Measurements from ENCODE around the gene DPEP2NB. TPM values are rescaled to one million over a fixed set of nuclear protein-coding genes. Genes with fewer than 3 reads are reported as not detected.

DPEP2NB gene
- total RNA-seq, 2 experiments from 2014 or later: not detected

DNA sequence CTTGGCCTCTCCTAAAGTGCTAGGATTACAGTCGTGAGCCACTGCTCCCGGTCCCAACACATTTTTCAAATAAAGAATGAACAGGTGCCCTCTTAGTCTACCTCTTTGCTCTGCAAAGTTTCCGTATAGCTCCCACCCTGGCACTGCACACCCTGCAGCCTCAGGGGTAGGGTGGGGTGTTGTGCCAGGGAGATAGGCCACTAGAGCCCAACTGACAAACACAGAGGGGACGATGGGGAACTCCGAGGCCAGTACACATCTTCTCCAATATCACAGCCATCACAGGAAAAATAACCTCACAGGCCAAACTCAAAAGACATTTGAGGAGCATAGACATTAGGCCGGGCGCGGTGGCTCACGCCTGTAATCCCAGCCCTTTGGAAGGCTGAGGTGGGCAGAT lies 44.6 kb downstream of the DPEP2NB start:
- TF ChIP-seq, protein P1, sequence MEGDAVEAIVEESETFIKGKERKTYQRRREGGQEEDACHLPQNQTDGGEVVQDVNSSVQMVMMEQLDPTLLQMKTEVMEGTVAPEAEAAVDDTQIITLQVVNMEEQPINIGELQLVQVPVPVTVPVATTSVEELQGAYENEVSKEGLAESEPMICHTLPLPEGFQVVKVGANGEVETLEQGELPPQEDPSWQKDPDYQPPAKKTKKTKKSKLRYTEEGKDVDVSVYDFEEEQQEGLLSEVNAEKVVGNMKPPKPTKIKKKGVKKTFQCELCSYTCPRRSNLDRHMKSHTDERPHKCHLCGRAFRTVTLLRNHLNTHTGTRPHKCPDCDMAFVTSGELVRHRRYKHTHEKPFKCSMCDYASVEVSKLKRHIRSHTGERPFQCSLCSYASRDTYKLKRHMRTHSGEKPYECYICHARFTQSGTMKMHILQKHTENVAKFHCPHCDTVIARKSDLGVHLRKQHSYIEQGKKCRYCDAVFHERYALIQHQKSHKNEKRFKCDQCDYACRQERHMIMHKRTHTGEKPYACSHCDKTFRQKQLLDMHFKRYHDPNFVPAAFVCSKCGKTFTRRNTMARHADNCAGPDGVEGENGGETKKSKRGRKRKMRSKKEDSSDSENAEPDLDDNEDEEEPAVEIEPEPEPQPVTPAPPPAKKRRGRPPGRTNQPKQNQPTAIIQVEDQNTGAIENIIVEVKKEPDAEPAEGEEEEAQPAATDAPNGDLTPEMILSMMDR (IDR thresholded peaks at IDR 0.05): no peak
- POLR2A ChIA-PET: interaction anchor here (1.3 kb wide), 1 partner anchor 17 kb away, joined by 3 read pairs; no protein-coding TSS in a partner anchor

DNA sequence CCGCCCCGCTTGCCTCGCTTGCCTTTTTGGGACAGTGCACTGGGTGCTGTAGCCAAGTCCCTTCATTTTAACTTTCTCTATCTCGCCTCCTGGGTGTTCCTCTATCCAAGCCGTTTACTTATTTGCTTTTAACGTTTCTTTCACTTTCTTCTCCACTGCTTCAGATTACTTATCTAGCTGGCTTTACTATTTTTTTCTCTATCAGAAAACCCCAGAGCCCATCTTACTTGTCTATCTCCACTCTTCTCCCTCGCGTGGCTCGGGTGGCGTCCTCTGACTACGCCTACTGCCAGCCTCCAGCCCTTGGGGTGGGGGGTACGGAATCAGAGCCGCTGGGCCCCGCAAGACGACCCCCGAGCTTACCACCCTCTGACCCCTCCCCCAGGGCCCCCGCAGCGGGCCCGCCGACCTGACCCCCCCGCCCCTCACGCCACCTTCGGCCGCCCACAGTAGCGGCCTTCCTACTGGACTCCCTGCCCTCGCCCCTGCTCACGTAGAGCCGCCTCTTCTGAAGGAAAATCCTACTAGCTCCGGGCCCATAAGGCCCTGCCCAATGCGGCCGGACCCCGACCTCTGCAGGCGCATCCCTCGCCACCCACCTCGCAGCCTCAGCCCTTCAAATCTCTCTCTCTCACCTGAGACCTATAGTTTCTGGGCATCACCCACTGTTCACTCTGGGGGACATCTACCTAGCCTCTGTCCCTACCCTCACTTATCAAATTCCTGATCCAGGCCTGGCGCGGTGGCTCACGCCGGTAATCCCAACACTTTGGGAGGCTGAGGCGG lies 46.3 kb downstream of the DPEP2NB start:
- intact Hi-C loops (cut with micrococcal nuclease): no loop called here
- Mint-ChIP-seq H3K27me3 (no peaks in the 10 kb centered on the region), H3K9me3 (no peaks in the 10 kb centered on the region), H3K4me1 (ENCODE audit: low read depth) (peaks cover 18% of the 10 kb centered on the region), H3K4me3 (peak overlapping the region; percentile 95), H3K36me3 (ENCODE audit: low read depth) (peaks cover 1% of the 10 kb centered on the region), H3K27ac (peak overlapping the region; percentile 90)
- CTCF ChIA-PET: interaction anchor here (1.0 to 1.8 kb wide), 4 partner anchors 11 to 71 kb away, joined by 3 to 11 read pairs (median 5); partner anchors contain the start of gene DPEP3
- TF ChIP-seq, protein P1 (IDR thresholded peaks at IDR 0.05): no peak
- no peak for DNase-seq
- POLR2A ChIA-PET: interaction anchor here (0.6 to 2.0 kb wide), 6 partner anchors 15 to 136 kb away, joined by 3 to 7 read pairs (median 4); no protein-coding TSS in a partner anchor
- ATAC-seq: no peak

More for the DNA sequence above, 44.6 kb downstream of the DPEP2NB start:
- ATAC-seq (no peak), DNase-seq (no peak)
- intact Hi-C loops (cut with micrococcal nuclease): no loop called here
- peaks cover 18% of the 10 kb centered on the region for H3K4me1 Mint-ChIP-seq (ENCODE audit: low read depth)
- CTCF ChIA-PET: no interaction called here
- H3K27ac Mint-ChIP-seq: no peak overlapping the region
- no peaks in the 10 kb centered on the region for H3K27me3 Mint-ChIP-seq
- H3K4me3 Mint-ChIP-seq: no peak overlapping the region
- H3K9me3 Mint-ChIP-seq: no peaks in the 10 kb centered on the region
- H3K36me3 Mint-ChIP-seq (ENCODE audit: low read depth): peaks cover 1% of the 10 kb centered on the region

DNA sequence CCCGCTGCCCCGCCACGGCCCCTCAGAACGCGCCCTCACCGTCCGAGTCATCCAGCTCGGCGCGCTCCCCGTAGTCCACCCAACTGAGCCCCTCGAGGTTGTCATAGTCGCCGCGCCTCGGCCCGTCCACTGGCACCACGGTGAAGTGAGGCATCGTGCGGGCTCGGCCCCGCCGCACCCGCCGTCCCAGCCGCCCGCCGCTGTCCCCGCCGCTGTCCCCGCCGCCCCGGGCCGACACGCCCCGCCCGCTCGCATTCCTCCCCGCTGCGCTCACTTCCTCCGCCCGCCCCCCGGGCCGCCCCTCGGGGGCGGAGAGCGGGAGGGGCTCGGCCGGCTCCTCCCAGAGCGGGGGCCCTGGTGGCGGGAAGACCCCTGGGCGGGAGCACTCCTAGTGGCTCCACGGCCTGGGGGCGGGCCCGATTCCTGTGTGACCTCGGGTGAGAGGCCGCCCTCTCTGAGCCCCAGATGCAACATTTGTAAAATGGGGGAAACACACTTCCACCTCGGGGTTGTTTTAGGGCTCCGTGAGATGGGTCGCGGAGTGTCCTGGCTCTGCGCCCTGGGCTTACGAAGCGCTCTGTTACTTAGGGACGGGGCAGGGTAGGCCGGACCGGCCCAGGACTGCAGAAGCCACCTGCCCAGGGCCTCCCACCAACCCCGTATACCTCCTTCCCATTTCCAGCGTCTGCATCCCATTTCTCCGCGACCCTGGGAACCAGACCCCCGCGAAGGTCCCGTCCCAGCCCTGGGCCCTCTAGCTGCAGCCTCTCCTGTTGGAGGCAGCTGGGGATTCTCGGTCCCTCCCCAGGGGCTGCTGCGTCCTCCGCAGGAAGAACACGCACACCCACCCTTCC lies 47.1 kb downstream of the DPEP2NB start, which contains the start of gene SLC12A4:
TSS of gene SLC12A4 (minus strand) at position 238 of the 854 bp plus-strand sequence. CDS start at position 154, 84 bp downstream.
- Mint-ChIP-seq H3K4me3 (peak within 1 kb of the TSS; percentile 95), H3K4me1 (ENCODE audit: low read depth) (peaks cover 18% of the 10 kb centered on the region), H3K27me3 (no peaks in the 10 kb centered on the region), H3K27ac (peak within 1 kb of the TSS; percentile 93), H3K9me3 (no peaks in the 10 kb centered on the region), H3K36me3 (ENCODE audit: low read depth) (peaks cover 1% of the 10 kb centered on the region)
- ChIA-PET POLR2A (interaction anchor here (0.6 to 2.0 kb wide), 8 partner anchors 15 to 135 kb away, joined by 3 to 7 read pairs (median 4); partner anchors contain the start of genes DDX28 and DUS2), CTCF (interaction anchor here (1.0 to 1.8 kb wide), 5 partner anchors 12 to 152 kb away, joined by 3 to 11 read pairs (median 4); partner anchors contain the start of gene DPEP3)
- TF ChIP-seq, protein P1 (IDR thresholded peaks at IDR 0.05): no peak
- ATAC-seq: peak; percentile 92
- DNase-seq: peak; percentile 96
- intact Hi-C loops (cut with micrococcal nuclease): no loop called here

DNA sequence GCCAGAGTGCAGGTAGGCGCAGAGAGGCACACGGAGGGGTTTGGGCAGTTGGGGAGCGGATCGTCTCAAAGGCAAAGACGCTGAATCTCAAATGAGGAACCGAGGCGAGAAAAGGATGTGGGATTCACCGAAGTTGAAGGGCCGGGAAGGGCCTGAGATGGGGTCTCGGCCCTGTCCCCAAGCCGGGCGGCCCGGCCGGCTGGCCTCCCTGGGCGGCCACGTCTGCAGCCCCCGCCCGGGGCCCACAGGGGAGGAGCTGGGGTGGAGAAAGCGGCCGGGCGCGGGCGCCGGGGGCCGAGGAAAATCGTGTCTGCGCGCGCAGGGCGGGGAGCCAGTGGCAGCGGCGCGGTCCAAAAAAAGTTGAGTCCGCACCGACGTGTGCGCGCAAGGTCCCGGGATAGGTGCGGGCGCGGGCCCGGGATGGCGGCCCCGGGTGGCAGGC lies 47.7 kb downstream of the DPEP2NB start:
- DNase-seq: peak; percentile 42
- peak overlapping the region; percentile 95 for H3K4me3 Mint-ChIP-seq
- peak overlapping the region; percentile 93 for H3K27ac Mint-ChIP-seq
- no peaks in the 10 kb centered on the region for H3K27me3 Mint-ChIP-seq
- intact Hi-C loops (cut with micrococcal nuclease): no loop called here
- H3K4me1 Mint-ChIP-seq (ENCODE audit: low read depth): peaks cover 18% of the 10 kb centered on the region
- POLR2A ChIA-PET: interaction anchor here (0.7 to 2.0 kb wide), 5 partner anchors 16 to 134 kb away, joined by 3 to 7 read pairs (median 4); partner anchors contain the start of genes DDX28 and DUS2
- TF ChIP-seq, protein P1 (IDR thresholded peaks at IDR 0.05): no peak
- H3K9me3 Mint-ChIP-seq: no peaks in the 10 kb centered on the region
- CTCF ChIA-PET: interaction anchor here (1.5 to 2.1 kb wide), 2 partner anchors 84 to 151 kb away, joined by 3 to 7 read pairs; partner anchors contain the start of gene NRN1L
- H3K36me3 Mint-ChIP-seq (ENCODE audit: low read depth): peaks cover 3% of the 10 kb centered on the region
- peak; percentile 5 for ATAC-seq

All from activated CD8-positive, alpha-beta T cell treated with anti-CD3 and anti-CD28 coated beads for 36 hours (primary cell).